ENCODE measurements around the gene FETUB.
"Not testable (repeated sequence)": the region's sequence is repeated elsewhere in the genome, so short reads cannot be mapped to it uniquely, and the experiment has no call there.

Gene FETUB

GRCh38 chr3:186679151-186679550, 39.0 kb downstream of the FETUB start:
- DNase-seq: no peak

- DNase-seq: no peak
These were observed 40.7 kb downstream of the FETUB start for GRCh38 chr3:186680869-186681268.

- DNase-seq: no peak
These were observed 42.6 kb downstream of the FETUB start for GRCh38 chr3:186682812-186683211.

- no peak for DNase-seq
These were observed 43.8 kb downstream of the FETUB start for GRCh38 chr3:186683979-186684378.

GRCh38 chr3:186686475-186686874, 46.3 kb downstream of the FETUB start:
- DNase-seq: not testable (repeated sequence)

- no peak for DNase-seq
These were observed 47.0 kb downstream of the FETUB start for GRCh38 chr3:186687120-186687651.

GRCh38 chr3:186690304-186690703, 50.1 kb downstream of the FETUB start:
- not testable (repeated sequence) for DNase-seq

GRCh38 chr3:186691676-186692075, 51.5 kb downstream of the FETUB start:
- DNase-seq: no peak

- DNase-seq: no peak
These were observed 53.6 kb downstream of the FETUB start for GRCh38 chr3:186693843-186694242.

- DNase-seq: no peak
These were observed 54.3 kb downstream of the FETUB start for GRCh38 chr3:186694288-186695032.

GRCh38 chr3:186696522-186696921, 56.3 kb downstream of the FETUB start:
- no peak for DNase-seq

- DNase-seq: no peak
These were observed 57.3 kb downstream of the FETUB start for GRCh38 chr3:186697510-186697909.

GRCh38 chr3:186700267-186700666, 60.1 kb downstream of the FETUB start:
- DNase-seq: no peak

GRCh38 chr3:186702451-186702850, 62.3 kb downstream of the FETUB start:
- not testable (repeated sequence) for DNase-seq
